ENCODE data around the gene ELOF1.
"Not testable (repeated sequence)": the region's sequence is repeated elsewhere in the genome, so short reads cannot be mapped to it uniquely, and the experiment has no call there.

Gene ELOF1

GRCh38 chr19:11566164-11566563 is 7.1 kb upstream of the ELOF1 start:
- DNase-seq: no peak

- DNase-seq: not testable (repeated sequence)
These were observed 6.6 kb upstream of the ELOF1 start for GRCh38 chr19:11565649-11565980.

- not testable (repeated sequence) for DNase-seq
These were observed 5.2 kb upstream of the ELOF1 start for GRCh38 chr19:11564082-11564807.

- DNase-seq: no peak
These were observed 4.5 kb upstream of the ELOF1 start for GRCh38 chr19:11563532-11563931.

GRCh38 chr19:11560404-11561051 is 1.5 kb upstream of the ELOF1 start:
- peak; percentile 42 for DNase-seq

GRCh38 chr19:11556634-11557420 is 2.2 kb downstream of the ELOF1 start:
- DNase-seq: no peak

- no peak for DNase-seq
These were observed 3.8 kb downstream of the ELOF1 start for GRCh38 chr19:11555246-11555645.

- DNase-seq: no peak
These were observed 4.9 kb downstream of the ELOF1 start for GRCh38 chr19:11554160-11554559.

- DNase-seq: no peak
These were observed 6.2 kb downstream of the ELOF1 start for GRCh38 chr19:11552666-11553372.

GRCh38 chr19:11551603-11552235 is 7.3 kb downstream of the ELOF1 start:
- no peak for DNase-seq

GRCh38 chr19:11550265-11550664 is 8.8 kb downstream of the ELOF1 start:
- DNase-seq: no peak

GRCh38 chr19:11549386-11549953 is 9.6 kb downstream of the ELOF1 start:
- no peak for DNase-seq

GRCh38 chr19:11547929-11548700 is 10.9 kb downstream of the ELOF1 start:
- DNase-seq: no peak

GRCh38 chr19:11541238-11541637 is 17.8 kb downstream of the ELOF1 start:
- no peak for DNase-seq

- DNase-seq: no peak
These were observed 18.4 kb downstream of the ELOF1 start for GRCh38 chr19:11540645-11541044.

GRCh38 chr19:11539495-11540365 is 19.3 kb downstream of the ELOF1 start:
- DNase-seq: no peak

GRCh38 chr19:11538232-11539036 is 20.6 kb downstream of the ELOF1 start, which contains the start of gene CNN1:
Gene CNN1 (plus strand): TSS chr19:11538851. CDS start chr19:11538928, 77 bp downstream.
- no peak for DNase-seq

GRCh38 chr19:11535792-11536595 is 23.0 kb downstream of the ELOF1 start:
- peak; percentile 77 for DNase-seq

- no peak for DNase-seq
These were observed 24.1 kb downstream of the ELOF1 start for GRCh38 chr19:11534948-11535347.
